WTC11 (cell line): ENCODE data around the gene RAB15. TPM values are rescaled to one million over a fixed set of nuclear protein-coding genes. Genes with fewer than 3 reads are reported as not detected.
A peak's percentile ranks its signal among the peaks of the same experiment; 100 is the strongest.

Experiments used
- ATAC-seq: fragments of 200-7000 bp; cut with Tn5 transposase; 2 replicates; pipeline ENCODE4 v1.10.0; 2021; ENCODE audit warnings: mild to moderate bottlenecking, moderate library complexity
- CTCF ChIA-PET: fragments of 300-600 bp; sonication (Branson Sonifier 250); formaldehyde crosslinking; loops from one replicate; lab custom pipeline; 2021; ENCODE audit warnings: antibody characterized with exemption; lab: Charles Lee
- POLR2A ChIA-PET: fragments of 350-600 bp; sonication (Branson Sonifier 250); formaldehyde crosslinking; loops from one replicate; lab custom pipeline; 2021; ENCODE audit warnings: antibody characterized with exemption; lab: Charles Lee
- DNase-seq: peaks from one replicate; pipeline ENCODE4 v3.0.0; 2021; ENCODE audit warnings: low spot score
- H3K27ac Mint-ChIP-seq: 2 replicates; pipeline ENCODE4 v1.8.0; 2021; ENCODE audit warnings: mixed read lengths
- H3K27me3 Mint-ChIP-seq: 2 replicates; pipeline ENCODE4 v1.8.0; 2021; ENCODE audit warnings: low read depth, mild to moderate bottlenecking, moderate library complexity, mixed read lengths
- H3K36me3 Mint-ChIP-seq: 2 replicates; pipeline ENCODE4 v1.8.0; 2021; ENCODE audit warnings: mixed read lengths
- H3K4me1 Mint-ChIP-seq: 2 replicates; pipeline ENCODE4 v1.8.0; 2022; ENCODE audit warnings: mixed read lengths
- H3K4me3 Mint-ChIP-seq: 2 replicates; pipeline ENCODE4 v1.8.0; 2021; ENCODE audit warnings: mild to moderate bottlenecking, moderate library complexity, mixed read lengths
- H3K9me3 Mint-ChIP-seq: 2 replicates; pipeline ENCODE4 v1.8.0; 2021; ENCODE audit warnings: mixed read lengths
- CREB1 ChIP-seq: sonication (generic); formaldehyde crosslinking; IDR thresholded peaks from 2 replicates; pipeline ENCODE4 v1.8.0; 2023; ENCODE audit warnings: mild to moderate bottlenecking, missing genetic modification reagents
- ELF4 ChIP-seq: sonication (generic); formaldehyde crosslinking; IDR thresholded peaks from 2 replicates; pipeline ENCODE4 v1.8.1; 2022; ENCODE audit warnings: low read depth, mild to moderate bottlenecking, moderate library complexity, missing genetic modification reagents
- FOXK1 ChIP-seq: sonication (generic); formaldehyde crosslinking; IDR thresholded peaks from 2 replicates; pipeline ENCODE4 v1.8.0; 2022; ENCODE audit warnings: mild to moderate bottlenecking, moderate library complexity, missing genetic modification reagents
- IRF2 ChIP-seq: sonication (generic); formaldehyde crosslinking; IDR thresholded peaks from 2 replicates; pipeline ENCODE4 v1.8.0; 2022; ENCODE audit warnings: low read depth, missing genetic modification reagents, borderline replicate concordance
- NFYB ChIP-seq: sonication (generic); formaldehyde crosslinking; conservative IDR thresholded peaks from 2 replicates; pipeline ENCODE4 v1.8.0; 2022; ENCODE audit warnings: low read depth, missing genetic modification reagents
- TEAD4 ChIP-seq: sonication (generic); formaldehyde crosslinking; IDR thresholded peaks from 2 replicates; pipeline ENCODE4 v1.8.0; 2022; ENCODE audit warnings: mild to moderate bottlenecking, missing genetic modification reagents
- ZNF219 ChIP-seq: sonication (generic); formaldehyde crosslinking; IDR thresholded peaks from 2 replicates; pipeline ENCODE4 v1.8.0; 2023; ENCODE audit warnings: missing genetic modification reagents, mild to moderate bottlenecking, borderline replicate concordance
- ZNF416 ChIP-seq: fragments of 250-450 bp; sonication (Bioruptor Pico); IDR thresholded peaks from 2 replicates; pipeline ENCODE4 v1.9.0; 2021; ENCODE audit warnings: mild to moderate bottlenecking, inconsistent platforms
- total RNA-seq: library from RNA; stranded (reverse); gene quantifications from 3 replicates; pipeline ENCODE4 v1.2.3, GENCODE V29; 2021
- TF ChIP-seq, protein P1 (sequence below): fragments of 250-450 bp; sonication (Bioruptor Pico); IDR thresholded peaks from 2 replicates; pipeline ENCODE4 v1.9.0; 2021; ENCODE audit warnings: mild to moderate bottlenecking
- TF ChIP-seq, protein P2 (sequence below): sonication (generic); formaldehyde crosslinking; IDR thresholded peaks from 2 replicates; pipeline ENCODE4 v1.8.0; 2022; ENCODE audit warnings: mild to moderate bottlenecking, missing genetic modification reagents
- TF ChIP-seq, protein P3 (sequence below): fragments of 250-450 bp; sonication (Bioruptor Pico); IDR thresholded peaks from 2 replicates; pipeline ENCODE4 v1.9.0; 2021; ENCODE audit warnings: mild to moderate bottlenecking
- TF ChIP-seq, protein P4 (sequence below): sonication (generic); formaldehyde crosslinking; IDR thresholded peaks from 2 replicates; pipeline ENCODE4 v1.8.1; 2022; ENCODE audit warnings: low read depth, mild to moderate bottlenecking, moderate library complexity, missing genetic modification reagents, borderline replicate concordance
- TF ChIP-seq, protein P5 (sequence below): sonication (generic); formaldehyde crosslinking; IDR thresholded peaks from 2 replicates; pipeline ENCODE4 v1.8.0; 2022; ENCODE audit warnings: mild to moderate bottlenecking, missing genetic modification reagents
- TF ChIP-seq, protein P6 (sequence below): sonication (generic); formaldehyde crosslinking; IDR thresholded peaks from 2 replicates; pipeline ENCODE4 v1.8.0; 2023; ENCODE audit warnings: missing genetic modification reagents, mild to moderate bottlenecking, borderline replicate concordance

RAB15 gene
- total RNA-seq, 1 experiment from 2014 or later, result 49.1 TPM

DNA sequence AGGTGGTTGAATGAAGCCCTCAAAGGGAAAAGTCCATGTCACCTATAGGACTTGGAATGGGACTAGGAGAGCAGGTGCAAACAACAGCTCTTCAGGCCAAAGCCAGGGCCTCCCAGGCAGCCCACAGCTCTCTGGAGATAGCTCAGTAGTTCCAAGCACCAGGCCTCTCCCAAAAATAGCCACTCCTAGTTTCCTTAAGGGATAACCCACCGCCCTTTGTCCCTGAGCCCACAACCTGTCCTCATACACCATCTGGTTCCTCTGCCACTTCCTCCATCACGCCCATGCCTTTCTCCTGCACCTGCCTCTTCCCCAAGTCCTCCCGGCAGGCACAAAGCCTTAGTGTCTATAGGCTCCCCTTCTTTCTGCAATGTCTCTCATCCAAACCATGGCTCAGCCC lies 2.1 kb downstream of the RAB15 start (continued):
- TF ChIP-seq, protein P1, sequence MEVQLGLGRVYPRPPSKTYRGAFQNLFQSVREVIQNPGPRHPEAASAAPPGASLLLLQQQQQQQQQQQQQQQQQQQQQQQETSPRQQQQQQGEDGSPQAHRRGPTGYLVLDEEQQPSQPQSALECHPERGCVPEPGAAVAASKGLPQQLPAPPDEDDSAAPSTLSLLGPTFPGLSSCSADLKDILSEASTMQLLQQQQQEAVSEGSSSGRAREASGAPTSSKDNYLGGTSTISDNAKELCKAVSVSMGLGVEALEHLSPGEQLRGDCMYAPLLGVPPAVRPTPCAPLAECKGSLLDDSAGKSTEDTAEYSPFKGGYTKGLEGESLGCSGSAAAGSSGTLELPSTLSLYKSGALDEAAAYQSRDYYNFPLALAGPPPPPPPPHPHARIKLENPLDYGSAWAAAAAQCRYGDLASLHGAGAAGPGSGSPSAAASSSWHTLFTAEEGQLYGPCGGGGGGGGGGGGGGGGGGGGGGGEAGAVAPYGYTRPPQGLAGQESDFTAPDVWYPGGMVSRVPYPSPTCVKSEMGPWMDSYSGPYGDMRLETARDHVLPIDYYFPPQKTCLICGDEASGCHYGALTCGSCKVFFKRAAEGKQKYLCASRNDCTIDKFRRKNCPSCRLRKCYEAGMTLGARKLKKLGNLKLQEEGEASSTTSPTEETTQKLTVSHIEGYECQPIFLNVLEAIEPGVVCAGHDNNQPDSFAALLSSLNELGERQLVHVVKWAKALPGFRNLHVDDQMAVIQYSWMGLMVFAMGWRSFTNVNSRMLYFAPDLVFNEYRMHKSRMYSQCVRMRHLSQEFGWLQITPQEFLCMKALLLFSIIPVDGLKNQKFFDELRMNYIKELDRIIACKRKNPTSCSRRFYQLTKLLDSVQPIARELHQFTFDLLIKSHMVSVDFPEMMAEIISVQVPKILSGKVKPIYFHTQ (CRISPR knock-in tag), result no peak

DNA sequence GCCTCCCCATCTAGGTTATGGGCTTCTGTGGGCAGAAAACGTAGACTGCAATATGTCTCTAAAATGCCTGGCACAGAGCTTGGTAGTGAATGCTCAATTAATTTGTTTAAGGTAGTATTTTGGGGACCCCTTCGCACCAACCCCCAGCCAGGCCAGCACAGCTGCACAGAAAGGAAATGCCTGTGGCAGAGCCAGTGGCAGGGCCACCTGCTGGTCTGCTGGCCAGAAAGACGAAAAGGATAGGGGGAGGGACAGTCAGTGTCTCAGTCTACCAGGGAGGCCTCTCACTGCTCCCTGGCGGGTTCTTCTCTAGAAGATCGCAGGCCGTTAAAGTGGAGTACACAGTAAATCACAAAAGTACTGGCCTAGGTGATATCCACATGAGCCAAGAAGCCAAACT lies 3.5 kb downstream of the RAB15 start:
- Mint-ChIP-seq H3K9me3 (peaks cover 3% of the 10 kb centered on the region; the same call in 1 of the 2 replicates), H3K4me1 (peaks cover 60% of the 10 kb centered on the region), H3K27ac (0 out of 2 replicates have a peak overlapping the region, but pooled peaks have one; percentile 24), H3K4me3 (peak overlapping the region; percentile 25), H3K27me3 (no peaks in the 10 kb centered on the region; the same call in 1 of the 2 replicates)
- ATAC-seq, result peak; percentile 14
- CTCF ChIA-PET, result interaction anchor here (0.7 to 4.2 kb wide), 6 partner anchors 8 to 202 kb away, joined by 3 to 26 read pairs (median 4); no protein-coding TSS in a partner anchor
- POLR2A ChIA-PET, result interaction anchor here (1.0 kb wide), 1 partner anchor 266 kb away, joined by 3 read pairs; no protein-coding TSS in a partner anchor
- TF ChIP-seq, protein P2, sequence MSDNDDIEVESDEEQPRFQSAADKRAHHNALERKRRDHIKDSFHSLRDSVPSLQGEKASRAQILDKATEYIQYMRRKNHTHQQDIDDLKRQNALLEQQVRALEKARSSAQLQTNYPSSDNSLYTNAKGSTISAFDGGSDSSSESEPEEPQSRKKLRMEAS (CRISPR knock-in tag), result 0 out of 2 replicates have a peak, but pooled peaks have one; percentile 9
- TF ChIP-seq, protein P3, sequence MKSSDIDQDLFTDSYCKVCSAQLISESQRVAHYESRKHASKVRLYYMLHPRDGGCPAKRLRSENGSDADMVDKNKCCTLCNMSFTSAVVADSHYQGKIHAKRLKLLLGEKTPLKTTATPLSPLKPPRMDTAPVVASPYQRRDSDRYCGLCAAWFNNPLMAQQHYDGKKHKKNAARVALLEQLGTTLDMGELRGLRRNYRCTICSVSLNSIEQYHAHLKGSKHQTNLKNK (CRISPR knock-in tag), result no peak
- TF ChIP-seq, all 79 proteins: peak for 1
- H3K36me3 Mint-ChIP-seq, result peaks cover 18% of the 10 kb centered on the region
- DNase-seq, result no peak

DNA sequence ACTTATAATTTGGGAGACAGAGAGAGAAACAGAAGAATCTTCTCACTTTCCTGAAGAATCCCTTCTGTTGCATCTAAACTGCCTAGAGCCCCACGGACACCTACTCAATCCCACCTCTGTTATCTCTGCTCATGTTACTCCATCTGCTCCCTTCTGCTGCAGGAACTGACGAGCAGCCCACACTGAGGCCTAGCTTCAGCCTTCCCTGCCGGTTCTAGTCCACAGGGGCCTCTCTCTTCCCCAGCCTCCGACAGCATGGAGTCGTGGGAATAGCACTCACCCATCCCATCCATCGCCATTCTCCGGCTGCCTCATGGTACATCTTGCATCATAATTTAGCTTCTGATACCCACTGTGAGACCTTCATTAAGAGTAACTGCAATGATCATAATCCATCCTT lies 4.0 kb downstream of the RAB15 start:
- ChIA-PET CTCF (interaction anchor here (0.7 to 1.1 kb wide), 5 partner anchors 11 to 201 kb away, joined by 3 to 5 read pairs (median 4); no protein-coding TSS in a partner anchor), POLR2A (interaction anchor here (1.0 kb wide), 1 partner anchor 266 kb away, joined by 3 read pairs; no protein-coding TSS in a partner anchor)
- DNase-seq, result no peak
- H3K9me3 Mint-ChIP-seq, result peaks cover 3% of the 10 kb centered on the region; the same call in 1 of the 2 replicates
- H3K36me3 Mint-ChIP-seq, result peaks cover 18% of the 10 kb centered on the region
- peaks cover 57% of the 10 kb centered on the region for H3K4me1 Mint-ChIP-seq
- H3K27me3 Mint-ChIP-seq, result no peaks in the 10 kb centered on the region; the same call in 1 of the 2 replicates
- TF ChIP-seq, protein P2 (CRISPR knock-in tag), result 0 out of 2 replicates have a peak, but pooled peaks have one; percentile 8
- TF ChIP-seq, protein P4, sequence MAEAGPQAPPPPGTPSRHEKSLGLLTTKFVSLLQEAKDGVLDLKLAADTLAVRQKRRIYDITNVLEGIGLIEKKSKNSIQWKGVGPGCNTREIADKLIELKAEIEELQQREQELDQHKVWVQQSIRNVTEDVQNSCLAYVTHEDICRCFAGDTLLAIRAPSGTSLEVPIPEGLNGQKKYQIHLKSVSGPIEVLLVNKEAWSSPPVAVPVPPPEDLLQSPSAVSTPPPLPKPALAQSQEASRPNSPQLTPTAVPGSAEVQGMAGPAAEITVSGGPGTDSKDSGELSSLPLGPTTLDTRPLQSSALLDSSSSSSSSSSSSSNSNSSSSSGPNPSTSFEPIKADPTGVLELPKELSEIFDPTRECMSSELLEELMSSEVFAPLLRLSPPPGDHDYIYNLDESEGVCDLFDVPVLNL (CRISPR knock-in tag), result no peak
- no peak for ATAC-seq
- 0 out of 2 replicates have a peak overlapping the region, but pooled peaks have one; percentile 24 for H3K27ac Mint-ChIP-seq
- peak overlapping the region; percentile 25 for H3K4me3 Mint-ChIP-seq

DNA sequence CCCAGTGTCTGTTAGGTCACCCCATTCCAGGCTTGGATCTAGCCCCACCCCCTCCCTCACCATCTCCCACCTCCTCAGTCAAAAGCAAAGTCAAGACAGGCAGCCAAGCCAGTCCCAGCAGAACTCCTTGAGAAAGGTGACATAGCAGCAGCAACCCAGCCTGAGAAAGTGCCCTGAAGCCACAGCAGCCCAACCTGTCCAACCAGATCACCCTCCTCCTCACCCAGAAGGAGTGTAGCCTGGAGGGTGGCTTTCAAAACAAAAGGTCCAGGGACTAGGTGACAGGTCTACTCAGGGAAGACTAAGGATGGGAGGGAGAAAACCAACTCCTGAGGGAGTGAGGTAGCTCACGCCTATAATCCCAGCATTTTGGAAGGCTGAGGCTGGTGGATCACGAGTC lies 5.2 kb downstream of the RAB15 start:
- H3K4me1 Mint-ChIP-seq, result peaks cover 51% of the 10 kb centered on the region
- DNase-seq (no peak), ATAC-seq (no peak)
- peaks cover 18% of the 10 kb centered on the region for H3K36me3 Mint-ChIP-seq
- peak overlapping the region; percentile 92; the same call in 1 of the 2 replicates for H3K27ac Mint-ChIP-seq
- POLR2A ChIA-PET, result interaction anchor here (0.6 kb wide), 1 partner anchor 1671 kb away, joined by 9 read pairs; no protein-coding TSS in a partner anchor
- CTCF ChIA-PET, result no interaction called here
- no peak overlapping the region for H3K4me3 Mint-ChIP-seq
- H3K27me3 Mint-ChIP-seq, result no peaks in the 10 kb centered on the region; the same call in 1 of the 2 replicates
- peaks cover 3% of the 10 kb centered on the region; the same call in 1 of the 2 replicates for H3K9me3 Mint-ChIP-seq
- TF ChIP-seq FOXK1 (CRISPR knock-in tag) (no peak), TEAD4 (CRISPR knock-in tag) (no peak), NFYB (CRISPR knock-in tag) (no peak), CREB1 (CRISPR knock-in tag) (no peak), IRF2 (CRISPR knock-in tag) (no peak), ELF4 (CRISPR knock-in tag) (no peak), ZNF416 (CRISPR knock-in tag) (no peak), ZNF219 (CRISPR knock-in tag) (no peak)
- TF ChIP-seq, protein P5, sequence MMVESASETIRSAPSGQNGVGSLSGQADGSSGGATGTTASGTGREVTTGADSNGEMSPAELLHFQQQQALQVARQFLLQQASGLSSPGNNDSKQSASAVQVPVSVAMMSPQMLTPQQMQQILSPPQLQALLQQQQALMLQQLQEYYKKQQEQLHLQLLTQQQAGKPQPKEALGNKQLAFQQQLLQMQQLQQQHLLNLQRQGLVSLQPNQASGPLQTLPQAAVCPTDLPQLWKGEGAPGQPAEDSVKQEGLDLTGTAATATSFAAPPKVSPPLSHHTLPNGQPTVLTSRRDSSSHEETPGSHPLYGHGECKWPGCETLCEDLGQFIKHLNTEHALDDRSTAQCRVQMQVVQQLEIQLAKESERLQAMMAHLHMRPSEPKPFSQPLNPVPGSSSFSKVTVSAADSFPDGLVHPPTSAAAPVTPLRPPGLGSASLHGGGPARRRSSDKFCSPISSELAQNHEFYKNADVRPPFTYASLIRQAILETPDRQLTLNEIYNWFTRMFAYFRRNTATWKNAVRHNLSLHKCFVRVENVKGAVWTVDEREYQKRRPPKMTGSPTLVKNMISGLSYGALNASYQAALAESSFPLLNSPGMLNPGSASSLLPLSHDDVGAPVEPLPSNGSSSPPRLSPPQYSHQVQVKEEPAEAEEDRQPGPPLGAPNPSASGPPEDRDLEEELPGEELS (CRISPR knock-in tag), result no peak
- TF ChIP-seq, protein P2 (CRISPR knock-in tag), result no peak
- TF ChIP-seq, protein P6, sequence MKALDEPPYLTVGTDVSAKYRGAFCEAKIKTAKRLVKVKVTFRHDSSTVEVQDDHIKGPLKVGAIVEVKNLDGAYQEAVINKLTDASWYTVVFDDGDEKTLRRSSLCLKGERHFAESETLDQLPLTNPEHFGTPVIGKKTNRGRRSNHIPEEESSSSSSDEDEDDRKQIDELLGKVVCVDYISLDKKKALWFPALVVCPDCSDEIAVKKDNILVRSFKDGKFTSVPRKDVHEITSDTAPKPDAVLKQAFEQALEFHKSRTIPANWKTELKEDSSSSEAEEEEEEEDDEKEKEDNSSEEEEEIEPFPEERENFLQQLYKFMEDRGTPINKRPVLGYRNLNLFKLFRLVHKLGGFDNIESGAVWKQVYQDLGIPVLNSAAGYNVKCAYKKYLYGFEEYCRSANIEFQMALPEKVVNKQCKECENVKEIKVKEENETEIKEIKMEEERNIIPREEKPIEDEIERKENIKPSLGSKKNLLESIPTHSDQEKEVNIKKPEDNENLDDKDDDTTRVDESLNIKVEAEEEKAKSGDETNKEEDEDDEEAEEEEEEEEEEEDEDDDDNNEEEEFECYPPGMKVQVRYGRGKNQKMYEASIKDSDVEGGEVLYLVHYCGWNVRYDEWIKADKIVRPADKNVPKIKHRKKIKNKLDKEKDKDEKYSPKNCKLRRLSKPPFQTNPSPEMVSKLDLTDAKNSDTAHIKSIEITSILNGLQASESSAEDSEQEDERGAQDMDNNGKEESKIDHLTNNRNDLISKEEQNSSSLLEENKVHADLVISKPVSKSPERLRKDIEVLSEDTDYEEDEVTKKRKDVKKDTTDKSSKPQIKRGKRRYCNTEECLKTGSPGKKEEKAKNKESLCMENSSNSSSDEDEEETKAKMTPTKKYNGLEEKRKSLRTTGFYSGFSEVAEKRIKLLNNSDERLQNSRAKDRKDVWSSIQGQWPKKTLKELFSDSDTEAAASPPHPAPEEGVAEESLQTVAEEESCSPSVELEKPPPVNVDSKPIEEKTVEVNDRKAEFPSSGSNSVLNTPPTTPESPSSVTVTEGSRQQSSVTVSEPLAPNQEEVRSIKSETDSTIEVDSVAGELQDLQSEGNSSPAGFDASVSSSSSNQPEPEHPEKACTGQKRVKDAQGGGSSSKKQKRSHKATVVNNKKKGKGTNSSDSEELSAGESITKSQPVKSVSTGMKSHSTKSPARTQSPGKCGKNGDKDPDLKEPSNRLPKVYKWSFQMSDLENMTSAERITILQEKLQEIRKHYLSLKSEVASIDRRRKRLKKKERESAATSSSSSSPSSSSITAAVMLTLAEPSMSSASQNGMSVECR (CRISPR knock-in tag), result no peak
